Uterus (tissue), 2 donors: ENCODE data around the gene VPS33A.

Experiments
- CTCF ChIP-seq, 4 experiments: fragments of 200-600 bp in 2 of 4; fragments of 450-650 bp in 2 of 4; sonication (generic) in 2 of 4; IDR thresholded peaks; one replicate each; pipeline ENCODE4 v1.5.1; 2016 to 2019; ENCODE audit warnings: antibody characterized with exemption in 4 of 4, mild to moderate bottlenecking in 2 of 4, moderate library complexity in 1 of 4
- POLR2A ChIP-seq, 2 donors: fragments of 450-650 bp; IDR thresholded peaks; one replicate each; pipeline ENCODE4 v1.6.1; 2016; ENCODE audit warnings: antibody characterized with exemption in 2 of 2, mild to moderate bottlenecking in 1 of 2, moderate library complexity in 1 of 2

DNA sequence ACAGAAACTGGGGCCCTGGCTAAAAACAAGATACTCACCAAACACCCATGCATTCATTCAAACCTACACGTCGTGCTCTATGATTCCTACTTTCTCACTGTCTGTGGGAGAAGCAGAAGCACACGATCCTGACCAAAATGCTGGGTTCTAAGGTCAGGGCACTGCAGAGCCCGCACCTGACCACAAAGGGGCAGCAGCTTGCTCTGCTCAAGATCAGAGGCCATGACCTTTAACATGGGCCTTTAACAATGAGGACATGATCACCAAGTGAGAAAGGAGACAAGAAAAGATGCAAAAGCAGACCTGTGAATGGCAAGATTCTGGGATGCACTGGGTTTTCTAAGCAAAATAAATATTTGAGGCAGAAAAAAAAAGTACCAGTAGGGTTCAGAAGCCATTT lies 40.1 kb upstream of the VPS33A start:
- no peak for TF ChIP-seq CTCF (IDR thresholded peaks at IDR 0.05)
- no peak for TF ChIP-seq POLR2A (IDR thresholded peaks at IDR 0.05)
